HG03039 (cell line): ENCODE results near the gene HELZ.

Source experiments
- ATAC-seq: cut with Tn5 transposase; IDR thresholded peaks from one replicate; pipeline ENCODE4 v1.9.1; 2021; ENCODE audit warnings: mild to moderate bottlenecking, moderate library complexity; ENCODE audit not compliant: unreplicated experiment

Gene HELZ

DNA sequence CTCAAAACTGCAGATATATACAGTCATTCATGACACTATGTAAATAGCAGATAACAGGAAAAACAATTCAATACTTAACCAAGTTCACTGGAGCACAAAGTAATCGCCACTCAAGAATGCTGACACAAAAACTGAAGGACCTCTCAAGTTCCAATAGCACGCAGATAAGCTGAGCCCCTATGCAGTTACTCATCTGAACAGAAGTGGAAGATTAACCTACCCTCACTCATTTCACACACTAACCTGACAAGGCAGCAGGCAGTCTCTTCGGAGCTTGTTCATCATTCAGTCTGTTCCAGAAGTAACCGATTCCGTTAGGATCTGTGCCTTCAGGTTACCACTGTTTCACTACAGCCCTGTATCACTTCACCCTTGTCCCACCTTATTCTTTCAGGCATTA is 6.0 kb downstream of the HELZ start:
- ATAC-seq, result no peak

GRCh38 chr17:67232441-67232840 is 12.6 kb downstream of the HELZ start:
- no peak for ATAC-seq

- no peak for ATAC-seq
Observed at GRCh38 chr17:67229109-67229955, 15.7 kb downstream of the HELZ start.

DNA sequence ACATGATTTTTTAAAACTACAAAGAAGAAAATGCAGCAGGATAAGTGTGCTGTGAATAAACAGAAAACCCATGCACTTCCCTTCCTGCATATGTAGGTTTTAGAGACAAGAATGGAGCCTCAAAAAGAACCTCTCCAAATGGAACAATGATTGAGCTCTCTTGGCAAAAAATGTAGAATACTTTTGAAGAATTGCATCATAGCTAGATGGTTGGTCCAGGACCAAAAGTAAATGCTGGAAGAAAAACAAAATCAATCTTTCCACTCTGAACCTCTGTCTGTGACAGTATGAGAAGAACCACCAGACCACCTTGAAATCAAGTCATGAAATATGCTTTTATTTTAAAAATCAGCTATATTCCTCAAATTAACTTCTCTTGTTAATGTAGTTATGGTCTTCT is 17.5 kb downstream of the HELZ start:
- ATAC-seq, result no peak

- ATAC-seq, result no peak
Observed at GRCh38 chr17:67225316-67225715, 19.7 kb downstream of the HELZ start.

GRCh38 chr17:67224736-67225135 is 20.3 kb downstream of the HELZ start:
- ATAC-seq, result no peak

DNA sequence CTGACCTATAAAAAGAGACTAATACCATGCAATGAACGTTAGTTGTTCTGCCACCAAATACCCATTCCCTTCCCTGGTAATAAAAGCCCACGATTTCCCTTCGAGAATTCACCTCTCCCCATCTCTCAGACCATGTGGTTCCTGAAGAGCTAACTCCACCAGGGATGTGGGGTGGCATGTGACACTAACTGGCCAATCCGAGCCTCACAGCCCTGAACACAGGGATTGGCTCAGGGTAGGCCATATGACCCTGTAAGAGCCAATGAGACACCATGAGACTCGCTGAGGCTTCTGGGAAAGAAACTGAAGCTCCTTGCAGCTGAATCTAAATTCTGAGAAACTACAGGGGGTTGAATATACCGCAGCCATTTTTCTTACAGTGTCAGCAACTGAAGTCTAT is 21.1 kb downstream of the HELZ start:
- no peak for ATAC-seq

DNA sequence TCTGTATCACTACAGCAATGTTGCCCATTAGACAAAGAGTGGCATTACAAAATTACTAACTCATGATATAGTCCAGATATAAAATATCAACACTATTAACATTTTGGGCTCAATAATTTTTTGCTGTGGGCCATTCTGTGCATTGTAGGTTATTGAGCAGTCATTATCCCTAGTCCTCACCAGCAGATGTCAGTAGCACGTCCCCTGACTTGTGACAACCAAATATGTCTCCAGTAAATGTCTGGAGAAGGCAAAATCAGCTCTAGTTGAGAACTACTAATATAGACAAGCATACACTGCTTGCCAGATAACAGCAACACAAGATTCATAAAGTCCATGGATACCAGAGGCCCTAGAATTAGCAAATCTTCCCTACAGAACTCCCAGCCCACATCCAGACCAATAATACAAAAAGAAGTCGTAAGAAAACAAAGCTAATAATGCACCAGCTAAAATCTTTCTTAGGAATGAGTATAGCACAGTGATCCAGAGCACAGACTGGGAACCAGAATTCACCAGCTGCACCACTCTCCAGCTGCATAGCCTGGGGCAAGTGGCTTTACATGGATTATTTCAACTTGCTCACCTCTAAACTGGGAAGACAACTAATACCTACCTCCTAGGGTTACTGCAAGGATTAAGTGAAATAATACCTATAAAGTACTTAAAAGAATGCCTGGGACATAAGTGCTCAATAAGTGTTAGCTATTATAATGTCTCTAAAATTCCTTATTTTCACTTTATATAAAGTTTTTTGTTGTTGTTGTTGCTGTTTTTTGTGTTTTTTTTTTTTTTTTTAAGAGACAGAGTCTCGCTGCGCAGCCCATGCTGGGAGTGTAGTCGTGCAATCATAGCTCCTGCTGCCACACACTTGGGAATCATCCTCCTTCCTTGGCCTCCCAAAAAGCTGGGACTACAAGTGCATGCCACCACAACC is 23.7 kb downstream of the HELZ start:
- ATAC-seq, result no peak

DNA sequence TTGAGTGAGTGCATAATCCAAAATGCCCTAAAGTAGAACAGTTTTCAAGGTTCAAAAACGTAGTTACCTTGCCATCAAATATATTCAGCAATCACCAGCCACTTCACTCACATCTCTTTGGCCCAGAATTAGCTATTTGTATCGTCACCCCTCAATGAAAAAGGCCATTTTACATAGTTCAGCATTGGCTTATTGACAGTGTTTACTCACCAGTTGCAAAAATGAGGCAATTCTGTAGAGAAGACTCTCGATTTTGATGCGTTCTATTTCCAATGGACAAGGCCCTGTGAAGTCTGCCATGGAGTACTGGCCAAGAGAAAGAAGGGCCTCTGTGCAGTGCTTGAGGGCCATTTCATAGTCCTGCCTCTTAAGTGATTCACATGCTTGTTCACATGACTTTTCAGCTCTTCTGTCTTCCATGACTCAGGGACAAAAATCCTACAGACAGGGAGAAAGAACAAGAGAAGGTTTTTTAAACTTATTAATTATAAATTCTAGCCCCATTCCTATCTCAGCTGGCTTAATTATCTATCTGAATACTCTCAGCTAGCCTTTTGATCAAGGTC is 26.5 kb downstream of the HELZ start:
- ATAC-seq, result no peak

GRCh38 chr17:67217446-67217845 is 27.6 kb downstream of the HELZ start:
- no peak for ATAC-seq

DNA sequence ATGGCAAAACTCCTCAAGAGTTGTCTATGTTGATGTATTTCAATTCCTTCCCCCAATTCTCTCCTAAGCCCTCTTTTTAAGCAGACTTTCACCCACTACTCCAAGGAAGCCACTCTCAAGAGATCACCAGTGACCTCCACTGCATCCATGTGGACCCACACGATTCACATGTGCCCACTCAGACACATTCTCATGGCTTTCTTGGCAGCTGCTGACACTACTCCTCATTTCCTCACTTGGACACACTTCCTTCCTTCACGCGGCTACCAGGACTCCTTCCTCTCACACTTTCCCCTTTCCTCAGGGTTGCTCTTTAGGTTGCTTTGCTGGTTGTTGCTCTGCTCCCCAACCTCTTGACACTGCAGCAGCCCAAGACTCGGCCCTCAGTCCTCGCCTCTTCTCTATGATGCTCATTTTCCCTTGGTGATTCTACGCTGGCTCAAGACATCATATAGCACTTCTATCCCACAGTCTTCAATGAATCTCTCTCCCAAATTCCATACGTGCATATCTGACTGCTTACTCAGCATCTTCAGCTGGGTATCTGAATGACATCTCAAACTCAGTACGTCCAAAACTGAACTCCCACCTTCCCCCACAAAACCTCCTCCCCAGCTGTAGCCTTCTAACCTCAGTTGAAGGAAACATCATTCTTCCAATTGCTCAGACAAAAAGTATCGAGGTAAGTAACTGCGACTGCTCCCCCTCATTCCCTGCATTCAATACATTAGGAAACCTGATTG is 28.2 kb downstream of the HELZ start:
- ATAC-seq, result no peak

- ATAC-seq, result no peak
Observed at GRCh38 chr17:67215991-67216421, 29.0 kb downstream of the HELZ start.

GRCh38 chr17:67212714-67213417 is 32.1 kb downstream of the HELZ start:
- no peak for ATAC-seq

- no peak for ATAC-seq
Observed at GRCh38 chr17:67212231-67212630, 32.8 kb downstream of the HELZ start.

DNA sequence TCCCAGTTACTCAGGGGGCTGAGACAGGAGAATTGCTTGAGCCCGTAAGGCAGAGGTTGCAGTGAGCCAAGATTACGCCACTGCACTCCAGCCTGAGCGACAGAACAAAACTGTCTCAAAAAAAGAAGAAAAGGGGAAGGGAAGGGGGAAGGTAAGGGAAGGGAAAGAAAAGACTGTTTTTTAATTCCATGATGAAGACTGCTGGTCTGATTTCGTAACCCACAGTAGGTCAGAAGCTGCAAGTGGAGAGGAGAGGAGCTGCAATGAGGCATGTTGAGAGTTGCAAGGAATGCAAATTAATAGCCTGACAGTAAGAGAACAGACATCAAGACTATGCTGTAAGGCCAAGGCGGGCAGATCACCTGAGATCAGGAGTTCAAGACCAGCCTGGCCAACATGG is 33.3 kb downstream of the HELZ start:
- ATAC-seq, result no peak

GRCh38 chr17:67210915-67211314 is 34.1 kb downstream of the HELZ start:
- ATAC-seq, result no peak

DNA sequence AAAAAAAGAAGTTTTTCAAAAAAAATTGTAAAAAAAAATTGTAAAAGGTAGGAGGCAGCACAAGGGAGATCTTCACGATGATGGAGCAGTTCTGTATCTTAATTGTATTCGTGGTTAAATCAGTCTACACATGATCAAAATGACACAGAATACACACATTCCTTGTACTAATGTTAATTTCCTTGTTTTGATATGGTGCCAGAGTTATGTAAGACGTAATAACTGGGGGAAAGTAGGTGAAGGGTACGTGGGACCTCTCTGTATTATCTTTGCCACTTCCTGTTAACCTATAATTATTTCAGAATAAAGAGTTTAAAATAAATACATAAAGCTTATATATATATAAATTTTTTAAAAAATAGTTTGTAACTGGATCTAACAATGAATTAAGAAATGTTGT is 36.8 kb downstream of the HELZ start:
- ATAC-seq, result no peak

DNA sequence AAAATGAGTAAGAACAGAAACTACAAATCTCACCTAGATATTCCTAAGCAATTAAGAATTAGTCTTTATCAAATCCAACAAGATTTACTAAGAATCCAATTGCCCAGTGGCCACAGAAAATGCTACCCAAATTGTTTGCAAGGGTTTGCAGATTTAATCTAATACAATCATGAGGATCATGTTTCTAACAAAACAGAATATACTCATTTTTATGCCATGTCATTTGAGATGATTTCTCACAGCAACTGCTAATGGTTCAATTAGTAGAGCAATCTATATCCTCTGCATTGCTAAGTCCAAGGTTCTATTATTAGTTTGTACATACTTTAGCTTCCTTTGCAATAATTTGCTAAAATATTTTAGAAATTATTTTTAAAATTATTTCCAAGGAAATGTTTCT is 41.2 kb downstream of the HELZ start:
- no peak for ATAC-seq

DNA sequence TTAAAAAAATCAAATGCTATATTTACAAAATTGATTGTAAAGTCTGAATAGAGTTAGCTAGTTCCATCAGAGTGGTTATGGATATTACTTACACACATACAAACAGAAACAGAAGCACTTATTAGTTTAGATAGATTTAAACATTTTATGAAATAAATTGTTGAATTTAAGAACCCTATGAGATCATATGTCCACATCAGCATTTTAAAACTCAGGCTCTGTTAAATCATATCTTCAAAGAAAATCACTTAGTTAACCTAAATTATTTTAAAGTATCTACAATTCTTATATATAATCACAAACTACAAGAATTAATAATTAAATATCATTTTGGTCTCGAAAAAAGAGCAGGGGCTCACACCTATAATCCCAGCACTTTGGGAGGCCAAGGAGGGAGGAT is 42.5 kb downstream of the HELZ start:
- ATAC-seq, result no peak

DNA sequence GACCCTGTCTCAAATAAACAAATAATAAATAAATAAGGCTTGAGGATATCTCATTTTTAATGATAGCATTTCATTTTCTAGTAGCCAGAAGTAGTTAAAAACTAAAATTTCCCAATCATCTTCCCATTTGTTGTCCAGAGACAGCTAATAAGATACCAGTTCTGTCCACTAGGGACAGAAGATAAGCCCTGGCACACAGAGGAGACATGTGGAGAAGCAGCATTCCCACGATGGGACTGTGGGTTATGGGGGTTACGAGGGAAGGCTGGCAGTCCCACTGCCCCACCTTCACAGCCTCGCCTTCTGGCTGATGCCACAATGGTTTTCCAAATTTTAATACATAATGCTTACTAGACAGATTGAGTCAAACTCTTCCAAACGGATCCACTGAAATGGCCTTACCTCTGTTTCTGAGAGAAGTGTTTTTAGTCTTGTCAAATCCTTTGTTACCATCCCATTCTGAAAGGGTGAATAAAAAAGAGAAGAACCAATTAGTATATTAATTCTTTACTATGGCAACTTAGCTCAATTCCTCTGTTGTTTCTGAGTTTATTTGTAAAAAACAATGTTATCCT is 44.2 kb downstream of the HELZ start:
- ATAC-seq, result no peak
